GM12801 (cell line): Measurements from ENCODE around the gene UBL7.

Experiments
- TF ChIP-seq, protein P1 (sequence below): IDR thresholded peaks from one replicate; pipeline ENCODE4 v1.5.1; 2011; ENCODE audit warnings: control low read depth; ENCODE audit not compliant: insufficient read length; ENCODE audit errors: extremely low read depth

Gene UBL7

GRCh38 chr15:74470631-74471395, 9.9 kb upstream of the UBL7 start:
- TF ChIP-seq, protein P1, sequence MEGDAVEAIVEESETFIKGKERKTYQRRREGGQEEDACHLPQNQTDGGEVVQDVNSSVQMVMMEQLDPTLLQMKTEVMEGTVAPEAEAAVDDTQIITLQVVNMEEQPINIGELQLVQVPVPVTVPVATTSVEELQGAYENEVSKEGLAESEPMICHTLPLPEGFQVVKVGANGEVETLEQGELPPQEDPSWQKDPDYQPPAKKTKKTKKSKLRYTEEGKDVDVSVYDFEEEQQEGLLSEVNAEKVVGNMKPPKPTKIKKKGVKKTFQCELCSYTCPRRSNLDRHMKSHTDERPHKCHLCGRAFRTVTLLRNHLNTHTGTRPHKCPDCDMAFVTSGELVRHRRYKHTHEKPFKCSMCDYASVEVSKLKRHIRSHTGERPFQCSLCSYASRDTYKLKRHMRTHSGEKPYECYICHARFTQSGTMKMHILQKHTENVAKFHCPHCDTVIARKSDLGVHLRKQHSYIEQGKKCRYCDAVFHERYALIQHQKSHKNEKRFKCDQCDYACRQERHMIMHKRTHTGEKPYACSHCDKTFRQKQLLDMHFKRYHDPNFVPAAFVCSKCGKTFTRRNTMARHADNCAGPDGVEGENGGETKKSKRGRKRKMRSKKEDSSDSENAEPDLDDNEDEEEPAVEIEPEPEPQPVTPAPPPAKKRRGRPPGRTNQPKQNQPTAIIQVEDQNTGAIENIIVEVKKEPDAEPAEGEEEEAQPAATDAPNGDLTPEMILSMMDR, result no peak

DNA sequence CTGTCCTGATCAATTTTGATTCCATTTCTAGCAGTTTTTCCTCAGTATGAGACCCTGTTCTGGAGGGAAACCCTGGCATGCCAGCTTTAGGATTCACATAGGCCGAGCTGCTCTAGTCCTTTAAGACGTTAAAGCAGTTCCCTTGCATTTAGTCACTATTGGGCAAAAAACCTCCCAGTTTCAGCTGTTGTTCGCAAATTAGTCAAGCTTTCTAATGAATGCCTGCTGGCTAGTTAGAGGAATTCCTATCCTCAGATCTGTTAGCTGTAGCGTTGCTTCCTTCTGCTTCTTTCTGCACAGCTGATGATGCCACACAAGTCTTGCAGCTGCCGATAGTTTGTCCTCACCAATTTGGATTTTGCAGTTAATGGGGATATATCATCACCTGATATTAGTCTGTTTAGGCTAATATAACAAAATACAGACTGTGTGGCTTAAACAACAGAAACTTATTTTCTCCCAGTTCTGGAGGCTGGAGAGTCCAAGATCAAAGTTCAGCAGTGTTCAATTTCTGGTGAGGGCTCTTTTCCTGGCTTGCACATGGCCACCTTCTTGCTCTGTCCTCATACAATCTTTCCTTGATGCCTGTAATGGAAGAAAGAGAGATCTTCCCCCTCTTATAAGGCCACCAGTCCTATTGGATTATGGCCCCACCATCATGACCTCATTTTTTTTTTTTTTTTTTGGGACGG, 7.5 kb upstream of the UBL7 start:
- TF ChIP-seq, protein P1, result no peak

GRCh38 chr15:74466570-74466969, 5.6 kb upstream of the UBL7 start:
- TF ChIP-seq, protein P1, result no peak

- TF ChIP-seq, protein P1, result no peak
Observed at GRCh38 chr15:74464897-74465296, 3.9 kb upstream of the UBL7 start.

GRCh38 chr15:74464216-74464615, 3.3 kb upstream of the UBL7 start:
- TF ChIP-seq, protein P1, result no peak

GRCh38 chr15:74463634-74464033, 2.7 kb upstream of the UBL7 start:
- TF ChIP-seq, protein P1, result no peak

- TF ChIP-seq, protein P1, result no peak
Observed at GRCh38 chr15:74461847-74462511, 1.0 kb upstream of the UBL7 start.
